ENCODE data around the gene CHL1. TPM values are rescaled to one million over a fixed set of nuclear protein-coding genes. Genes with fewer than 3 reads are reported as not detected.

CHL1 gene
- total RNA-seq, 1 donor: 3.6 TPM

- no peak overlapping the region for H2AFZ ChIP-seq (ENCODE audit: low read length)
- no peak overlapping the region for H3K4me2 ChIP-seq (ENCODE audit: insufficient read depth, low read length)
- TF ChIP-seq CTCF (IDR thresholded peaks at IDR 0.05; ENCODE audit: extremely low read depth, low read depth, low read length): no peak
- H3K9me3 ChIP-seq (ENCODE audit: low read depth, low read length): no peaks in the 10 kb centered on the region
- no peaks in the 10 kb centered on the region for H4K20me1 ChIP-seq (ENCODE audit: insufficient read depth, low read length)
- H3K27ac ChIP-seq (ENCODE audit: low read depth, low read length): no peak overlapping the region
- no peak for DNase-seq (ENCODE audit: insufficient read length, low spot score, missing footprints)
- no peaks in the 10 kb centered on the region for H3K27me3 ChIP-seq (ENCODE audit: insufficient read depth, low read length)
- H3K79me2 ChIP-seq (ENCODE audit: insufficient read depth, low read length): no peaks in the 10 kb centered on the region
- no peak overlapping the region for H3K4me3 ChIP-seq (ENCODE audit: insufficient read depth, low read length)
- no peaks in the 10 kb centered on the region for H3K4me1 ChIP-seq (ENCODE audit: insufficient read depth, low read length)
- H3K36me3 ChIP-seq (ENCODE audit: insufficient read depth, low read length): no peaks in the 10 kb centered on the region
These were observed 46.2 kb downstream of the CHL1 start for GRCh38 chr3:242602-243355.

- H3K4me2 ChIP-seq (ENCODE audit: insufficient read depth, low read length): no peak overlapping the region
- DNase-seq (ENCODE audit: insufficient read length, low spot score, missing footprints): no peak
These were observed 46.8 kb downstream of the CHL1 start for GRCh38 chr3:243356-243725.

DNA sequence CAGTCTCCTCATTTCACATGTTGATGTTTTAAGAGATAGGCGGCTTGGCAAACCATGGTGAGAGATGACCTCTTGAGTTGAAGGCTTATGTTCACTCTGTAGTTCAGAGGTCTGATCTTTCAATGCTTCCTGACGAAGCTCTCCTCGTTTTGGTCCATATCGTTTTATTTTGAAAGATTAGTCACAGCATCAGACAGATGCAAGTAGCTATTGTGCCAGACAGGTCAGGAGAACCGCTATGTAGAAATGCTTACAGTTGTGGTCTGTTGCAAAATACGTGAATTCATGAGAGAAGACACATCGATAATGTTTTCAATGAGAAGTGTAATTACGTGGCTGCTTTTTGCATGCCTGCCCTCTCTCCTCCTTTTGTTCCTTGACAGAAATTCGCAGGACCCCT lies 47.5 kb downstream of the CHL1 start:
- no peaks in the 10 kb centered on the region for H3K36me3 ChIP-seq (ENCODE audit: insufficient read depth, low read length)
- DNase-seq (ENCODE audit: insufficient read length, low spot score, missing footprints): no peak
- H3K4me2 ChIP-seq (ENCODE audit: insufficient read depth, low read length): no peak overlapping the region
- H3K27me3 ChIP-seq (ENCODE audit: insufficient read depth, low read length): no peaks in the 10 kb centered on the region
- no peak overlapping the region for H3K4me3 ChIP-seq (ENCODE audit: insufficient read depth, low read length)
- no peak overlapping the region for H2AFZ ChIP-seq (ENCODE audit: low read length)
- TF ChIP-seq CTCF (IDR thresholded peaks at IDR 0.05; ENCODE audit: extremely low read depth, low read depth, low read length): no peak
- no peaks in the 10 kb centered on the region for H3K79me2 ChIP-seq (ENCODE audit: insufficient read depth, low read length)
- H4K20me1 ChIP-seq (ENCODE audit: insufficient read depth, low read length): no peaks in the 10 kb centered on the region
- H3K27ac ChIP-seq (ENCODE audit: low read depth, low read length): no peak overlapping the region
- H3K4me1 ChIP-seq (ENCODE audit: insufficient read depth, low read length): no peaks in the 10 kb centered on the region
- no peaks in the 10 kb centered on the region for H3K9me3 ChIP-seq (ENCODE audit: low read depth, low read length)

More at GRCh38 chr3:243356-243725, 46.8 kb downstream of the CHL1 start:
- Histone ChIP-seq H2AFZ (ENCODE audit: low read length) (no peak overlapping the region), H3K27ac (ENCODE audit: low read depth, low read length) (no peak overlapping the region), H3K79me2 (ENCODE audit: insufficient read depth, low read length) (no peaks in the 10 kb centered on the region), H3K9me3 (ENCODE audit: low read depth, low read length) (no peaks in the 10 kb centered on the region), H3K36me3 (ENCODE audit: insufficient read depth, low read length) (no peaks in the 10 kb centered on the region), H3K4me1 (ENCODE audit: insufficient read depth, low read length) (no peaks in the 10 kb centered on the region), H3K27me3 (ENCODE audit: insufficient read depth, low read length) (no peaks in the 10 kb centered on the region), H4K20me1 (ENCODE audit: insufficient read depth, low read length) (no peaks in the 10 kb centered on the region), H3K4me3 (ENCODE audit: insufficient read depth, low read length) (no peak overlapping the region)
- no peak for TF ChIP-seq CTCF (IDR thresholded peaks at IDR 0.05; ENCODE audit: extremely low read depth, low read depth, low read length)

GRCh38 chr3:247916-248315 lies 51.4 kb downstream of the CHL1 start:
- H3K27me3 ChIP-seq (ENCODE audit: insufficient read depth, low read length): no peaks in the 10 kb centered on the region
- DNase-seq (ENCODE audit: insufficient read length, low spot score, missing footprints): no peak
- no peak overlapping the region for H3K4me3 ChIP-seq (ENCODE audit: insufficient read depth, low read length)
- H3K4me2 ChIP-seq (ENCODE audit: insufficient read depth, low read length): no peak overlapping the region
- no peaks in the 10 kb centered on the region for H3K36me3 ChIP-seq (ENCODE audit: insufficient read depth, low read length)
- H3K27ac ChIP-seq (ENCODE audit: low read depth, low read length): no peak overlapping the region
- no peak overlapping the region for H2AFZ ChIP-seq (ENCODE audit: low read length)
- no peaks in the 10 kb centered on the region for H3K9me3 ChIP-seq (ENCODE audit: low read depth, low read length)
- H3K79me2 ChIP-seq (ENCODE audit: insufficient read depth, low read length): no peaks in the 10 kb centered on the region
- H3K4me1 ChIP-seq (ENCODE audit: insufficient read depth, low read length): no peaks in the 10 kb centered on the region
- no peak for TF ChIP-seq CTCF (IDR thresholded peaks at IDR 0.05; ENCODE audit: extremely low read depth, low read depth, low read length)
- H4K20me1 ChIP-seq (ENCODE audit: insufficient read depth, low read length): no peaks in the 10 kb centered on the region
